ENCODE results near the gene OOSP4B.

- TF ChIP-seq, protein P1, sequence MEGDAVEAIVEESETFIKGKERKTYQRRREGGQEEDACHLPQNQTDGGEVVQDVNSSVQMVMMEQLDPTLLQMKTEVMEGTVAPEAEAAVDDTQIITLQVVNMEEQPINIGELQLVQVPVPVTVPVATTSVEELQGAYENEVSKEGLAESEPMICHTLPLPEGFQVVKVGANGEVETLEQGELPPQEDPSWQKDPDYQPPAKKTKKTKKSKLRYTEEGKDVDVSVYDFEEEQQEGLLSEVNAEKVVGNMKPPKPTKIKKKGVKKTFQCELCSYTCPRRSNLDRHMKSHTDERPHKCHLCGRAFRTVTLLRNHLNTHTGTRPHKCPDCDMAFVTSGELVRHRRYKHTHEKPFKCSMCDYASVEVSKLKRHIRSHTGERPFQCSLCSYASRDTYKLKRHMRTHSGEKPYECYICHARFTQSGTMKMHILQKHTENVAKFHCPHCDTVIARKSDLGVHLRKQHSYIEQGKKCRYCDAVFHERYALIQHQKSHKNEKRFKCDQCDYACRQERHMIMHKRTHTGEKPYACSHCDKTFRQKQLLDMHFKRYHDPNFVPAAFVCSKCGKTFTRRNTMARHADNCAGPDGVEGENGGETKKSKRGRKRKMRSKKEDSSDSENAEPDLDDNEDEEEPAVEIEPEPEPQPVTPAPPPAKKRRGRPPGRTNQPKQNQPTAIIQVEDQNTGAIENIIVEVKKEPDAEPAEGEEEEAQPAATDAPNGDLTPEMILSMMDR (IDR thresholded peaks at IDR 0.05) = no peak
- no peak for TF ChIP-seq MYBL2 (CRISPR knock-in tag; IDR thresholded peaks at IDR 0.05)
- TF ChIP-seq ELF4 (CRISPR knock-in tag; IDR thresholded peaks at IDR 0.05; ENCODE audit: low read depth) = no peak
- TF ChIP-seq TP53 (CRISPR knock-in tag; IDR thresholded peaks at IDR 0.05) = no peak
- TF ChIP-seq SMAD4 (CRISPR knock-in tag; IDR thresholded peaks at IDR 0.05) = no peak
- TF ChIP-seq FOXP1 (CRISPR knock-in tag; IDR thresholded peaks at IDR 0.05; ENCODE audit: borderline replicate concordance) = no peak
- no peak for TF ChIP-seq ESRRA (CRISPR knock-in tag; IDR thresholded peaks at IDR 0.05; ENCODE audit: borderline replicate concordance)
- no peak for TF ChIP-seq ZNF416 (CRISPR knock-in tag; IDR thresholded peaks at IDR 0.05)
These were observed 43.9 kb upstream of the OOSP4B start for GRCh38 chr11:59973097-59973496.

Measured in WTC11 (cell line).